Measurements from ENCODE around the gene PIK3AP1.

Gene PIK3AP1

GRCh38 chr10:96705134-96705533 lies 15.2 kb downstream of the PIK3AP1 start:
- Histone ChIP-seq H2BK5ac (ENCODE audit: low read depth, low read length, poor library complexity, severe bottlenecking) (no peak overlapping the region), H4K91ac (ENCODE audit: low read length) (no peak overlapping the region), H3K18ac (ENCODE audit: low read depth in 1 of 2, low read length in 2 of 2) (no peak overlapping the region), H3K14ac (ENCODE audit: low read length in 2 of 2) (no peak overlapping the region), H3K27ac (ENCODE audit: low read length, poor library complexity, severe bottlenecking) (no peak overlapping the region), H4K8ac (ENCODE audit: low read length) (no peak overlapping the region), H2BK12ac (ENCODE audit: low read length in 2 of 2) (no peak overlapping the region), H3K4me2 (ENCODE audit: low read length, poor library complexity, severe bottlenecking) (no peak overlapping the region), H2BK15ac (ENCODE audit: low read depth, poor library complexity, severe bottlenecking) (no peak overlapping the region), H2AK5ac (ENCODE audit: low read length, severe bottlenecking) (no peak overlapping the region), H3K4me3 (ENCODE audit: insufficient read depth in 1 of 2, low read depth in 1 of 2, low read length in 2 of 2) (no peak overlapping the region), H3K27me3 (ENCODE audit: control insufficient read depth in 1 of 2, insufficient read depth in 1 of 2, low read length in 2 of 2) (peaks cover 3% of the 10 kb centered on the region in 2 experiments), H3K4ac (ENCODE audit: low read depth in 1 of 2, low read length in 2 of 2) (no peak overlapping the region), H2AFZ (ENCODE audit: low read depth, low read length) (no peak overlapping the region), H3K9ac (ENCODE audit: low read length) (no peak overlapping the region), H3K23ac (ENCODE audit: low read length in 2 of 2) (no peak overlapping the region), H3K4me1 (ENCODE audit: control insufficient read depth, insufficient read depth, low read depth, low read length) (no peaks in the 10 kb centered on the region), H3K9me3 (ENCODE audit: control insufficient read depth, low read length) (no peaks in the 10 kb centered on the region), H3K36me3 (ENCODE audit: control insufficient read depth in 1 of 2, insufficient read depth in 2 of 2, low read depth in 1 of 2, low read length in 2 of 2) (no peaks in the 10 kb centered on the region), H2BK120ac (ENCODE audit: low read depth, low read length) (no peak overlapping the region), H3K79me1 (replicated peaks; ENCODE audit: low read length, poor library complexity, severe bottlenecking) (no peaks in the 10 kb centered on the region)
- DNase-seq: no peak
- 32% methylated on average over 1 of the region's 1 CpG for WGBS

- Histone ChIP-seq H3K4me1 (ENCODE audit: control insufficient read depth, insufficient read depth, low read depth, low read length) (no peaks in the 10 kb centered on the region), H3K79me1 (replicated peaks; ENCODE audit: low read length, poor library complexity, severe bottlenecking) (no peaks in the 10 kb centered on the region), H3K4me3 (ENCODE audit: insufficient read depth in 1 of 2, low read depth in 1 of 2, low read length in 2 of 2) (no peak overlapping the region), H3K27ac (ENCODE audit: low read length, poor library complexity, severe bottlenecking) (no peak overlapping the region), H3K9me3 (ENCODE audit: control insufficient read depth, low read length) (no peaks in the 10 kb centered on the region), H2BK12ac (ENCODE audit: low read length in 2 of 2) (no peak overlapping the region), H3K14ac (ENCODE audit: low read length in 2 of 2) (no peak overlapping the region), H2AFZ (ENCODE audit: low read depth, low read length) (no peak overlapping the region), H2AK5ac (ENCODE audit: low read length, severe bottlenecking) (no peak overlapping the region), H3K18ac (ENCODE audit: low read depth in 1 of 2, low read length in 2 of 2) (no peak overlapping the region), H3K23ac (ENCODE audit: low read length in 2 of 2) (no peak overlapping the region), H2BK120ac (ENCODE audit: low read depth, low read length) (no peak overlapping the region), H3K4me2 (ENCODE audit: low read length, poor library complexity, severe bottlenecking) (no peak overlapping the region), H3K27me3 (ENCODE audit: control insufficient read depth in 1 of 2, insufficient read depth in 1 of 2, low read length in 2 of 2) (peaks cover 3% of the 10 kb centered on the region in 2 experiments), H4K91ac (ENCODE audit: low read length) (no peak overlapping the region), H3K36me3 (ENCODE audit: control insufficient read depth in 1 of 2, insufficient read depth in 2 of 2, low read depth in 1 of 2, low read length in 2 of 2) (no peaks in the 10 kb centered on the region), H3K4ac (ENCODE audit: low read depth in 1 of 2, low read length in 2 of 2) (no peak overlapping the region), H4K8ac (ENCODE audit: low read length) (no peak overlapping the region), H2BK5ac (ENCODE audit: low read depth, low read length, poor library complexity, severe bottlenecking) (no peak overlapping the region), H3K9ac (ENCODE audit: low read length) (no peak overlapping the region), H2BK15ac (ENCODE audit: low read depth, poor library complexity, severe bottlenecking) (no peak overlapping the region)
- no peak for DNase-seq
- 87% methylated on average over 3 of the region's 4 CpGs for WGBS
These were observed 15.8 kb downstream of the PIK3AP1 start for GRCh38 chr10:96704563-96704962.

GRCh38 chr10:96703358-96703757 lies 17.0 kb downstream of the PIK3AP1 start:
- 62% methylated on average over 2 of the region's 4 CpGs for WGBS
- H3K4me2 ChIP-seq (ENCODE audit: low read length, poor library complexity, severe bottlenecking): no peak overlapping the region
- H3K4me1 ChIP-seq (ENCODE audit: control insufficient read depth, insufficient read depth, low read depth, low read length): no peaks in the 10 kb centered on the region
- H3K36me3 ChIP-seq (ENCODE audit: control insufficient read depth in 1 of 2, insufficient read depth in 2 of 2, low read depth in 1 of 2, low read length in 2 of 2): no peaks in the 10 kb centered on the region
- H3K23ac ChIP-seq (ENCODE audit: low read length in 2 of 2): no peak overlapping the region
- no peak overlapping the region for H4K91ac ChIP-seq (ENCODE audit: low read length)
- no peak overlapping the region for H3K18ac ChIP-seq (ENCODE audit: low read depth in 1 of 2, low read length in 2 of 2)
- H2AK5ac ChIP-seq (ENCODE audit: low read length, severe bottlenecking): no peak overlapping the region
- no peaks in the 10 kb centered on the region for H3K9me3 ChIP-seq (ENCODE audit: control insufficient read depth, low read length)
- H3K4me3 ChIP-seq (ENCODE audit: insufficient read depth in 1 of 2, low read depth in 1 of 2, low read length in 2 of 2): no peak overlapping the region
- no peak overlapping the region for H3K27ac ChIP-seq (ENCODE audit: low read length, poor library complexity, severe bottlenecking)
- H2BK5ac ChIP-seq (ENCODE audit: low read depth, low read length, poor library complexity, severe bottlenecking): no peak overlapping the region
- no peaks in the 10 kb centered on the region for H3K79me1 ChIP-seq (replicated peaks; ENCODE audit: low read length, poor library complexity, severe bottlenecking)
- H3K14ac ChIP-seq (ENCODE audit: low read length in 2 of 2): no peak overlapping the region
- H3K27me3 ChIP-seq (ENCODE audit: control insufficient read depth in 1 of 2, insufficient read depth in 1 of 2, low read length in 2 of 2): peaks cover 3% of the 10 kb centered on the region in 2 experiments
- no peak overlapping the region for H2AFZ ChIP-seq (ENCODE audit: low read depth, low read length)
- no peak overlapping the region for H4K8ac ChIP-seq (ENCODE audit: low read length)
- no peak overlapping the region for H3K9ac ChIP-seq (ENCODE audit: low read length)
- H2BK12ac ChIP-seq (ENCODE audit: low read length in 2 of 2): no peak overlapping the region
- no peak overlapping the region for H3K4ac ChIP-seq (ENCODE audit: low read depth in 1 of 2, low read length in 2 of 2)
- DNase-seq: no peak
- H2BK120ac ChIP-seq (ENCODE audit: low read depth, low read length): no peak overlapping the region
- no peak overlapping the region for H2BK15ac ChIP-seq (ENCODE audit: low read depth, poor library complexity, severe bottlenecking)

GRCh38 chr10:96701265-96701664 lies 19.0 kb downstream of the PIK3AP1 start:
- Histone ChIP-seq H2BK120ac (ENCODE audit: low read depth, low read length) (no peak overlapping the region), H3K9ac (ENCODE audit: low read length) (no peak overlapping the region), H3K27me3 (ENCODE audit: control insufficient read depth in 1 of 2, insufficient read depth in 1 of 2, low read length in 2 of 2) (peaks cover 0 to 3% of the 10 kb centered on the region in 2 experiments), H3K36me3 (ENCODE audit: control insufficient read depth in 1 of 2, insufficient read depth in 2 of 2, low read depth in 1 of 2, low read length in 2 of 2) (no peaks in the 10 kb centered on the region), H3K23ac (ENCODE audit: low read length in 2 of 2) (no peak overlapping the region), H3K4me3 (ENCODE audit: insufficient read depth in 1 of 2, low read depth in 1 of 2, low read length in 2 of 2) (no peak overlapping the region), H4K8ac (ENCODE audit: low read length) (no peak overlapping the region), H3K79me1 (replicated peaks; ENCODE audit: low read length, poor library complexity, severe bottlenecking) (no peaks in the 10 kb centered on the region), H4K91ac (ENCODE audit: low read length) (no peak overlapping the region), H2AFZ (ENCODE audit: low read depth, low read length) (no peak overlapping the region), H3K9me3 (ENCODE audit: control insufficient read depth, low read length) (no peaks in the 10 kb centered on the region), H3K14ac (ENCODE audit: low read length in 2 of 2) (no peak overlapping the region), H2BK15ac (ENCODE audit: low read depth, poor library complexity, severe bottlenecking) (no peak overlapping the region), H2AK5ac (ENCODE audit: low read length, severe bottlenecking) (no peak overlapping the region), H3K18ac (ENCODE audit: low read depth in 1 of 2, low read length in 2 of 2) (no peak overlapping the region), H3K27ac (ENCODE audit: low read length, poor library complexity, severe bottlenecking) (no peak overlapping the region), H3K4me1 (ENCODE audit: control insufficient read depth, insufficient read depth, low read depth, low read length) (no peaks in the 10 kb centered on the region), H2BK12ac (ENCODE audit: low read length in 2 of 2) (no peak overlapping the region), H3K4ac (ENCODE audit: low read depth in 1 of 2, low read length in 2 of 2) (no peak overlapping the region), H2BK5ac (ENCODE audit: low read depth, low read length, poor library complexity, severe bottlenecking) (no peak overlapping the region), H3K4me2 (ENCODE audit: low read length, poor library complexity, severe bottlenecking) (no peak overlapping the region)
- DNase-seq: no peak
- 100% methylated on average over 1 of the region's 3 CpGs for WGBS
